Measurements from ENCODE around the gene GAS2L3. TPM values are rescaled to one million over a fixed set of nuclear protein-coding genes. Genes with fewer than 3 reads are reported as not detected.

GAS2L3 gene
- total RNA-seq, 1 donor from 2014 or later, result 2.5 TPM

DNA sequence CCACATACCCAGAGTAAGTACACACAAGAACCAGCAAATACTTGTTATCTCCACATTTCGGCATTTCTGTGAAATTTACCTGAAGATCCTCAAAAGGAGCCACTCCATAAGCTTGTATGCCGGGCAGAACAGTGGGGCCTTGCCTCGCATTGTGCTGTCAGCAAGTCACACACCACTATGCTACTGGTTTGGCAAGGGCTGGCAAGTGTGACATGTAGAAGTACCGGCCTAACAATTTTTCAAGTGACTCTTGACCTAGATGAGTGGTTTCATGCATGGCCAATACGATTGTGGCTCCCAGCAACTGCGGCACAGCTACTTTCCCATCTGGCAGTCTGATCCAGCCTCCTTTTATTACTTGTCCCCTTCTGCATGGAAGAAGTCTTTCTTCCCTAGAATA lies 69.8 kb downstream of the GAS2L3 start:
- no peak for TF ChIP-seq CTCF (IDR thresholded peaks at IDR 0.05; ENCODE audit: insufficient read depth, low read length, poor library complexity, severe bottlenecking)
- Histone ChIP-seq H3K36me3 (ENCODE audit: control insufficient read depth, insufficient read depth, low read length) (no peaks in the 10 kb centered on the region), H3K4me3 (ENCODE audit: low read depth, low read length) (no peak overlapping the region), H3K27me3 (ENCODE audit: control insufficient read depth, insufficient read depth, low read length) (no peaks in the 10 kb centered on the region)
- no peak for DNase-seq (ENCODE audit: low read depth)

- no peaks in the 10 kb centered on the region for H3K27me3 ChIP-seq (ENCODE audit: control insufficient read depth, insufficient read depth, low read length)
- DNase-seq (ENCODE audit: low read depth), result no peak
- no peaks in the 10 kb centered on the region for H3K36me3 ChIP-seq (ENCODE audit: control insufficient read depth, insufficient read depth, low read length)
- TF ChIP-seq CTCF (IDR thresholded peaks at IDR 0.05; ENCODE audit: insufficient read depth, low read length, poor library complexity, severe bottlenecking), result no peak
- H3K4me3 ChIP-seq (ENCODE audit: low read depth, low read length), result no peak overlapping the region
Measured at GRCh38 chr12:100646896-100647295, 73.4 kb downstream of the GAS2L3 start.

- DNase-seq (ENCODE audit: low read depth), result no peak
- Histone ChIP-seq H3K4me3 (ENCODE audit: low read depth, low read length) (no peak overlapping the region), H3K36me3 (ENCODE audit: control insufficient read depth, insufficient read depth, low read length) (no peaks in the 10 kb centered on the region), H3K27me3 (ENCODE audit: control insufficient read depth, insufficient read depth, low read length) (no peaks in the 10 kb centered on the region)
- TF ChIP-seq CTCF (IDR thresholded peaks at IDR 0.05; ENCODE audit: insufficient read depth, low read length, poor library complexity, severe bottlenecking), result peak; percentile 27
Measured at GRCh38 chr12:100651108-100651507, 77.6 kb downstream of the GAS2L3 start.

DNA sequence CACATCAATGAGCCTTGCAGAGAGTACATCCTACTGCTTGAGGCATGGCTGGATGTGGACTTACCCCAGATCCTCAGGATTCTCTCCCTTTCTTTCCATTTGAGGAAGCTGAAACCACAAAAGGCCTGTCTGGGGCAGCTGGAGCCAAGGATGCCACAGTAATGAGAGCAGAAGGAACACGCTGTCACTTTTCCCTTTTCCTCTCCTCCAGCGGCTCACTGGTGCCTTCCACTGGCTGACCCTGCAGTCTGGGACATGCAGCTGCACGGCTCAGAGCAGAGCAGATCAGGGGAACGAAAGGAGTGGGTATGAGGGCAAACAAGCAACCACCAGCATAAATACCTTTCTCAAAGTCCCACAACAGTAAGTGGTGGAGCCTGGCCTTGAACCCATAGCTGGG lies 78.2 kb downstream of the GAS2L3 start:
- DNase-seq (ENCODE audit: low read depth), result no peak
- Histone ChIP-seq H3K36me3 (ENCODE audit: control insufficient read depth, insufficient read depth, low read length) (no peaks in the 10 kb centered on the region), H3K27me3 (ENCODE audit: control insufficient read depth, insufficient read depth, low read length) (no peaks in the 10 kb centered on the region), H3K4me3 (ENCODE audit: low read depth, low read length) (no peak overlapping the region)
- TF ChIP-seq CTCF (IDR thresholded peaks at IDR 0.05; ENCODE audit: insufficient read depth, low read length, poor library complexity, severe bottlenecking), result no peak

- Histone ChIP-seq H3K4me3 (ENCODE audit: low read depth, low read length) (no peak overlapping the region), H3K27me3 (ENCODE audit: control insufficient read depth, insufficient read depth, low read length) (no peaks in the 10 kb centered on the region), H3K36me3 (ENCODE audit: control insufficient read depth, insufficient read depth, low read length) (no peaks in the 10 kb centered on the region)
- TF ChIP-seq CTCF (IDR thresholded peaks at IDR 0.05; ENCODE audit: insufficient read depth, low read length, poor library complexity, severe bottlenecking), result no peak
- no peak for DNase-seq (ENCODE audit: low read depth)
Measured at GRCh38 chr12:100652488-100652887, 79.0 kb downstream of the GAS2L3 start.

- no peak for DNase-seq (ENCODE audit: low read depth)
- Histone ChIP-seq H3K36me3 (ENCODE audit: control insufficient read depth, insufficient read depth, low read length) (no peaks in the 10 kb centered on the region), H3K27me3 (ENCODE audit: control insufficient read depth, insufficient read depth, low read length) (no peaks in the 10 kb centered on the region), H3K4me3 (ENCODE audit: low read depth, low read length) (no peak overlapping the region)
- no peak for TF ChIP-seq CTCF (IDR thresholded peaks at IDR 0.05; ENCODE audit: insufficient read depth, low read length, poor library complexity, severe bottlenecking)
Measured at GRCh38 chr12:100656141-100656540, 82.7 kb downstream of the GAS2L3 start.
